GM19324 (cell line): ENCODE data around the gene FBXL7.

Experiments
- ATAC-seq: cut with Tn5 transposase; IDR thresholded peaks from one replicate; pipeline ENCODE4 v1.9.1; 2021; ENCODE audit warnings: mild to moderate bottlenecking, moderate library complexity; ENCODE audit not compliant: unreplicated experiment, low FRiP score

Gene FBXL7

DNA sequence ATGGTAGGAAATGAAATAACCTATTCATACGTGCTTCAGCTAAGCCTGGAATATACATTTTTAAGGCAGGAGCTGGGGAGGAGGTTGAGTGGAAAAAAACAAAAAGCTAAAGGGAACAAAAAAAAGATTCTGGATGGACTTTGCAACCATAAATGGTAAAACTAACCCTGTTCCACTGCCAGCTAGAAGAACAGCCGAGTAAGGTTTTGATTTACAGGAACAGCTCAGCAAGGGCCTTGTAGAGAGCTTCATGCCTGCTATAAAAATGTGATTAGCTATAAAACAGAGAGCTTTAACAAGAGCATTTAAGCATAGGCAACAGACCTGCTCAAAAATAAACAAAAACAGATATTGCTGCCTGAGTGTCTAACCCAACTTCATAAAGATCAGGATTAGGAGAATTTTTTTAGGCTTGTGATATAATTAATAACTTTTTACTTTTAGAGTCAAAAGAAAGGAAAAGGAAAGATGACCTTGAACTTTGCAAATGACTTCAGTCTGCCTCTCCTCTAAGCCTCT lies 194.8 kb downstream of the FBXL7 start:
- no peak for ATAC-seq

GRCh38 chr5:15695215-15695731 lies 195.3 kb downstream of the FBXL7 start:
- no peak for ATAC-seq

GRCh38 chr5:15700373-15700772 lies 200.4 kb downstream of the FBXL7 start:
- ATAC-seq = no peak

- no peak for ATAC-seq
Observed at GRCh38 chr5:15702102-15702501, 202.1 kb downstream of the FBXL7 start.

DNA sequence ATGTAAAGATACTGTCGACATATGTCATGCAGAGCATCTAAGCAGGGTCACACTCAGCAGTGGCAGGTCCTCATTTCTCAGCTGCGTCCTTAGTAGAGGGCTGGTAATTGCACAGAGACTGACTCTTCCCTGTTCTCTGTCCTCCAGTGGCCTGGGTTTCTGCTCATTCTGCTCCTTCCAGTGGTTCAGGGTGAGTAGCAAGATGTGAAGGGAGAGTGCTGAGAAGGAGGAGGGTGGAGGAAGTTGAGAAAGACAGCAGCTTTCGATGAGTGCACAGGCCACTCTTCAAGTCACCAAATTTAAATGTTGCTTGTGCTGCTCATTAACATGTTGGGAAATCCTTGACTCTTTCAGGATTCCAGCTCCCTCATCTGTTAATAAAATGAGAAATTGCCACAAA lies 203.9 kb downstream of the FBXL7 start:
- ATAC-seq = no peak

GRCh38 chr5:15704397-15704947 lies 204.5 kb downstream of the FBXL7 start:
- ATAC-seq = no peak

GRCh38 chr5:15707631-15708030 lies 207.7 kb downstream of the FBXL7 start:
- no peak for ATAC-seq

- no peak for ATAC-seq
Observed at GRCh38 chr5:15711892-15712291, 211.9 kb downstream of the FBXL7 start.

GRCh38 chr5:15715535-15715934 lies 215.6 kb downstream of the FBXL7 start:
- ATAC-seq = no peak

GRCh38 chr5:15715967-15716366 lies 216.0 kb downstream of the FBXL7 start:
- no peak for ATAC-seq

GRCh38 chr5:15717001-15717400 lies 217.0 kb downstream of the FBXL7 start:
- ATAC-seq = no peak

DNA sequence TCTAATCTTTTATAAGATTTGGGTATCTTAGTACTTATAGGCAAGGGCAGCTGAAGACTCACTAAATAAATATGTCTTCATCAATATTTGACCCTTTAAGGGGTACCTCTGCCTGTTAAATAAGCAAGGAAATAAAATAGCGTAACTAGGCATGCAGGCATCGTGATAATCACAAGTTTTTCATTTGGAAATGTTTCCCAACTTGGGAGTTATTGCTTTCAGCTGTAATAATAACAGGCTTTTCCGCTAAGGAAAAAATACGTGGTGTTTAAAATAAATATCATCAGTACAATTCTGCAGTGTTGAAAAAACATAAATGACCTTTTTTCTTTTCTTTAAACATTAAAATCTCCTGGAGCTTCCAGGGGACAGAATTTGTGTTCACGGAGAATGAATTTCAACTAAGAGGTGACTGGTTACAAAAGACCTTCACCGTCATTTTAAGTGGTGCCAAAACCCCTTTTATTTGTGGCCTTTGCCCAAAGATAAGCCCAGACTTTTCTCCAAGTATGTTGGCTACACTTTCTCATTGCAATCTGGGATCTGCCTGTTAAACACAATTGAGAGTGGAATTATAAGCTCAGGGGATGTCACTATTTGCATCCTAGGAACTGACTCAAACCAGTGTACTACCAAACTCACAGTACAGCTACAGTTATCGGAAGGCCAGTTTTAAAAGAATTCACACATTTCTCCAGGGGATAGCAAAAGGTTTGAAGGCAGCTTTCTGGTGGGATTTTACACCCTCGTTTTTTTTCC lies 218.6 kb downstream of the FBXL7 start:
- no peak for ATAC-seq

DNA sequence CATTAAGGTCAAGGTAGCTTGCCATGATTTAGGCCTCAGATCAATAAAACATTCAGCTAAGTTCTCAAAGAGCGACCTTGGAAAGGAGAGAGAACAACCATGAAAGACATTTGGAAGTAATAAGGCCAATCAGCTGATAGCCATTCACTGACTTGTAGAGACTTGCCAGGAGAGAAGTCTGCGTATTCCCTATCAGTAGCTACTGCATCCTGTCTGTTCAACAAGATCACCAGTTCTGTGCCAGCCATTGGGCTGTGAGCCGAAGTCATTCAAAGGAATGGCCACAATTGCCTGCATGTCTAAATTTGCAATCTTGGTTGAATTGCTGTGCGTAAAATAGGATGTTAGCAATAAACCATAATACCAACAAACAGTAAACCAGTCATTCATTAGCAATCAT lies 219.8 kb downstream of the FBXL7 start:
- ATAC-seq = no peak

- ATAC-seq = no peak
Observed at GRCh38 chr5:15720515-15720914, 220.5 kb downstream of the FBXL7 start.

GRCh38 chr5:15722305-15722704 lies 222.3 kb downstream of the FBXL7 start:
- ATAC-seq = no peak

DNA sequence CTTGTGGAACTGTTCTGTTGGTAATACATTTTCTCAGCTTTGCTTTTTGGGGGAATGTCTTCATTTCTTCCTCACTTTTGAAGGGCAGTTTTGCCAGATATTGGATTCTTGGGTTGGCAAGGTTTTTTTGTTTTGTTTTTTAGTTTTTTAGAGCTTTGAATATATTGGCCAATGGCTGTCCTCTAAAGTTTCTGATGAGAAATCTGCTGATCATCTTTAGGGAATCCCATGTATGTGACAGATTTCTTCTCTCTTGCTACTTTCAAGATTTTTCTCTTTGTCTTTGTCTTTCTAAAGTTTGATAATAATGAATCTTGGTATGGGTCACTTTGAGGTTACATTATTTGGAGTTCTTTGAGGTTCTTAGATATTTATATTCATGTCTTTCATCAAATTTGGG lies 227.4 kb downstream of the FBXL7 start:
- no peak for ATAC-seq

GRCh38 chr5:15728811-15729210 lies 228.8 kb downstream of the FBXL7 start:
- ATAC-seq = no peak

GRCh38 chr5:15731699-15732098 lies 231.7 kb downstream of the FBXL7 start:
- no peak for ATAC-seq

DNA sequence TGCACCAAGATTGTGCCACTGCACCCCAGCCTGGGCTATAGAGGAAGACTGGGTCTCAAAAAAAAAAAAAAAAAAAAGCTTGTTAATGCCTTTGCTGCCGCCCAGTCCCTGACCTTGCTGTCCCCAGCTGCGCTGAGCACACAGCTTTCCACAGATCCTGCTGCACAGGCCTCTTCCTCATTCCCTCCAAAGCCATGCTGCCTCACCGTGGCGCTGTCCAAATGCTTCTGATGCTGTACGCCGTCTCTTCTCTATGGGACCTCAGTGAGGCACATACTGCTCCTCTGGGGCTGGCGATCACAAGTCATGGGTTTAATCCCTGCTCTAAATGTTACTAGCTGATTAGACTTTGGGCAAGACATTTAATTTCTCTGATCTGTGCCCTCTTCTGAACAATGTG lies 234.1 kb downstream of the FBXL7 start:
- no peak for ATAC-seq

GRCh38 chr5:15737036-15737821 lies 237.2 kb downstream of the FBXL7 start:
- ATAC-seq = no peak
